Keratinocyte (primary cell): ENCODE measurements around the gene DUSP6.

Experiments
- EZH2 ChIP-seq: IDR thresholded peaks from one replicate; pipeline ENCODE4 v1.6.1; 2012; ENCODE audit warnings: inconsistent platforms, mild to moderate bottlenecking, low read length, moderate library complexity
- TF ChIP-seq, protein P1 (sequence below), 3 experiments: IDR thresholded peaks in 1 of 3; conservative IDR thresholded peaks in 1 of 3; optimal IDR thresholded peaks in 1 of 3; 2 replicates in 2 of 3; 3 replicates in 1 of 3; pipeline versions ENCODE3 to v1.5.1; 2011; ENCODE audit warnings: low read length in 3 of 3, mild to moderate bottlenecking in 3 of 3, moderate library complexity in 2 of 3, control low read depth in 1 of 3, inconsistent platforms in 1 of 3; ENCODE audit not compliant: insufficient read depth in 2 of 3; ENCODE audit errors: extremely low read depth in 1 of 3

DNA sequence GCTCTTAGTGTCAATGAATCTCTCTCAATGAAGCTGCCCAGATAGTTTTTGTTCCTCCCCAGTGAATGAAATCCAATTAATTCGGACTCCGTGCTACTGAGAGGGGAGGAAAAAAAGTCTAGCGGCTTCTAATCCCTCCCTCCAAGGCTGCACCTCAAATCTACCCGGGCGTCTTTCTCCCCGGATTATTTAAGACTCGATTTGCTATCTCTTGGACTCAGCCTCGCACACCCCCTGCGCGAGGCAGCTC lies 134 bp downstream of the DUSP6 start:
- TF ChIP-seq, protein P1, sequence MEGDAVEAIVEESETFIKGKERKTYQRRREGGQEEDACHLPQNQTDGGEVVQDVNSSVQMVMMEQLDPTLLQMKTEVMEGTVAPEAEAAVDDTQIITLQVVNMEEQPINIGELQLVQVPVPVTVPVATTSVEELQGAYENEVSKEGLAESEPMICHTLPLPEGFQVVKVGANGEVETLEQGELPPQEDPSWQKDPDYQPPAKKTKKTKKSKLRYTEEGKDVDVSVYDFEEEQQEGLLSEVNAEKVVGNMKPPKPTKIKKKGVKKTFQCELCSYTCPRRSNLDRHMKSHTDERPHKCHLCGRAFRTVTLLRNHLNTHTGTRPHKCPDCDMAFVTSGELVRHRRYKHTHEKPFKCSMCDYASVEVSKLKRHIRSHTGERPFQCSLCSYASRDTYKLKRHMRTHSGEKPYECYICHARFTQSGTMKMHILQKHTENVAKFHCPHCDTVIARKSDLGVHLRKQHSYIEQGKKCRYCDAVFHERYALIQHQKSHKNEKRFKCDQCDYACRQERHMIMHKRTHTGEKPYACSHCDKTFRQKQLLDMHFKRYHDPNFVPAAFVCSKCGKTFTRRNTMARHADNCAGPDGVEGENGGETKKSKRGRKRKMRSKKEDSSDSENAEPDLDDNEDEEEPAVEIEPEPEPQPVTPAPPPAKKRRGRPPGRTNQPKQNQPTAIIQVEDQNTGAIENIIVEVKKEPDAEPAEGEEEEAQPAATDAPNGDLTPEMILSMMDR (optimal IDR thresholded peaks at IDR 0.05 in 1 of 3, IDR thresholded peaks at IDR 0.05 in 1 of 3, conservative IDR thresholded peaks at IDR 0.05 in 1 of 3; ENCODE audit: extremely low read depth in 1 of 3, insufficient read depth in 2 of 3, low read length in 3 of 3) = no peak
- no peak for TF ChIP-seq EZH2
